Measurements from ENCODE around the gene LAPTM5.

The LAPTM5 gene

DNA sequence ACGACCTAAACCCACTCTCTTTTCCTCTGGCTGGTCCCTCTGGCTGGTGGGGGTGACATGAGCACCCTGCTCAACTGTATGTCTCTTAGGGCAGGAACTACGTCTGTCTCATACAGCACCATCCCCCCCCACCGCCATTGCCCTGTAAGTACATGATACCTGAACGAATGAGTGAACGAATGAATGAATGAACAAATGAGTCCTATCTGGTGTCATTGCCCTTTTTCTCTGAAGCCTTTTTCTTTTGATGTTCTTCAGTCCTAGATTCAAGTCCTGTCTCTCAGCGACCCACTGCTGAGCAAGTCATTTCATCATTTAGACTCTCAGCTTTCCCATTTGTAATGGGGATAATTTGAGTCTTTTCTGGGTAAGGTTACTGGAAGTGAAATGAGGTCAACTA lies 45.0 kb downstream of the LAPTM5 start:
- DNase-seq, result no peak

GRCh38 chr1:30710407-30710806 lies 47.2 kb downstream of the LAPTM5 start:
- DNase-seq, result no peak

DNA sequence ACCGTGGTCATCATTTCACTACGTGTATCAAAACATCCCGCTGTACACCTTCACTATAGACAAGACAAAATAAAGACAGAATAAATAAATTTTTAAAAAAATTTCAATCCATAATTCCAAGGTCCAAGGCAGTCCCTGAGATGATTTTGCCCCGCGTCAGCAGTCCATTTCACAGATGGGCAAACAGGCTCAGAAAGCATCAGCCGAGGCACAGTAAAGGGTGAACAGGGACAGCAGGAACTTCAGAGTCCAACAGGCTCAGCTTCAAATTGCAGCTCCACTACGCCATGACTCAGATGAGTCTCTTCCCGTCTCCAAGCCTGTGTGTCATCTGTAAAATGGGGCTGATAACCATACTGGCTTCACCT lies 49.2 kb downstream of the LAPTM5 start:
- no peak for DNase-seq

- DNase-seq, result peak in 3 of 5 donors; percentile 24 to 53 (median 45)
Measured at GRCh38 chr1:30707412-30708360, 49.9 kb downstream of the LAPTM5 start.

DNA sequence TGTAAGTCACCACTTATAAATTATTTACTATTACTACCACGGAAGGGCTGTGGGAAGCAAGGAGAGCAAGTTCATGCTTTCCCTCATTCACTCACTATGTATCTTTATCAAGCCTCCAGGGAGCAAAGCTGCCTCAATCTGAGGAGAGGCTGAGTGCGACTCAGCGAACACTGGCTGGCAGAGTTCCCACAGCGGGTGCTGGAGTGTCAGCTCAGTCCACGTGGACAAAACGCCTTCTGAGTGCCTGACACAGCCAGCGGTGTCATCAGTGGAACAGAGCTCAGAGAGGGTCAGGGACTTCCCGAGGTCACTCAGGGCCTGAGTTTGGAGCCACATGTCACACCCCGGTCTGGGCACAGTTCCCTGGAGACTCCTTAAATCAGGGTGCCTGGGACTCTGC lies 51.0 kb downstream of the LAPTM5 start:
- DNase-seq, result no peak

- no peak for DNase-seq
Measured at GRCh38 chr1:30705698-30706097, 51.9 kb downstream of the LAPTM5 start.

DNA sequence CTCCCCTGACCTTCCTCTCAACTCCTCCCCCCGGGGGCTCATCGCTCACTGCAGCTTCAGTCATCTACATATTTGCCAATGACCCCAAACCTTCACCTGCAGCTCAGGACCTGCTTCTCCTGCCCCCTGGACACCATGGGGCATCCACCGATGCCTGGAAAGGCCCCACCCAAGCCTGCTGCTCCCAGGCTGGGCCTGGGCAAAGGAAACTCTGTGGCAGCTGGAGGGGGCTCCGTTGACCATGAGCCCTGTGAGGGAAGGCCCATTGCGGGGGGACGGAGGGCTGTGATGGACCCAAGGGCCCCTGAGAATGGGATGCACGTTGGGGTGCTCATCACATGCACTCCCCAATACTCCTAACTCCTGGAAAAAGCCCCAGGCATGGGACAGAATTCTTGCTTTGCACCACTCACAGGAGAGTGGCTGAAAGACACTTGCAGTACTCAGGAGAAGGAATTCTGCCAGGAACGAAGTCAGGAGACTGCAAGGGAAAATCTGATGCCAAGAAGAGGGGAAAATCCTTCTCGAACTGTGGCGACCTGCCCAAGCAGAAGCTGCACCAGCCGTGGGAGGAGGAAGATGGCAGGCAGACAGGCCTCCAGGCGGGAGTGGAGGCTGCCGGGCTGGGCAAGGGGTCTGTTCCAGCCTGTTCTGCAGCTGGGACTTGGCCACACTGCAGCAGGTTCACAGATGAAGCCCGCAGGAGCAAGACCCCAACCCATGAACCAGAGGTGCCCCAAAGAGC lies 52.6 kb downstream of the LAPTM5 start:
- DNase-seq, result no peak

GRCh38 chr1:30704271-30704670 lies 53.3 kb downstream of the LAPTM5 start:
- DNase-seq, result no peak

DNA sequence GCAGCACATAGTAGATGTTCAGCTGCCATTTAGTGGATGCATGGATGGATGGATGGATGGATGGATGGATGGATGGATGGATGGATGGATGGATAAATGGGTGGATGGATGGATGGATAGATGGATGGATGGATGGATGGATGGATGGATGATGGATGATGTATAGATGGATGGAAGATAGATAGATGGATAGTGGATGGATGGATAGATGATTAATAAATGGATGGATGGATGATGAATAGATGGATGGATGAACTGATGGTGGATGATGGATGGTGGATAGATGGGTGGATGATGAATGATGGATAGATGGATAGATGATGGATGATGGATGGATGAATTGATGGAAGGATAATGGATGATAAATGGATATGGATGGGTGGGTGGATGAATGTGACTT lies 54.8 kb downstream of the LAPTM5 start:
- DNase-seq, result no peak

DNA sequence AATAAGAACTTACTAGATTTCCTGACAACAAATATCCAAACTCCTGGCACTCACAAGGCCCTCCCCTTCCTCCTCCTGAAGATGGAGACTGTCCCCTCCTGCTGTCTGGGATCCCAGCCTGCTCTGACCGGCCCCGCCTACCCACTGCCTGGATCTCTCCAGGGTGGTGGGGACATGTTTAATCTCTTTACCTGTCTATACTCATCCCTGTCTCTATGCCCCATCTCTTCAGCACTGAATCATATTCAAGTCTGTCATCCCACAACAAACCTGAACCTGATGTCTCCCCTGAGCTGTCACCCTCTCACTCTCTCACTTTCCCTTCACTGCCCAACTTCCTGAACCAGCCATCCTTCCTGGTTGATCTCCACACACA lies 56.3 kb downstream of the LAPTM5 start:
- DNase-seq, result no peak

GRCh38 chr1:30700528-30701257 lies 56.9 kb downstream of the LAPTM5 start:
- no peak for DNase-seq

DNA sequence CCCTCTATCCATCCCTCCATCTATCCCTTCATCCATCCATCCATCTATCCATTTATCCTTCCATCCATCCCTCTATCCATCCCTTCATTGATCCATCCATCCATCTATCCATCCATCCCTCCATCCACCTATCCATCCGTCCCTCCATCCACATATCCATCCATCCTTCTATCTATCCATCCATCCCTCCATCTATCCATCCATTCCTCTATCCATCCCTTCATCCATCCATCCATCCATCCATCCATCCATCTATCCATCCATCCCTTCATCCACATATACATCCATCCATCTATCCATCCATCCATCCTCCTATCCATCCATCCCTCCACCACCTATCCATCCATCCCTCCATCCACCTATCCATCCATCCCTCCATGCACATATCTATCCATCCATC lies 57.8 kb downstream of the LAPTM5 start:
- no peak for DNase-seq

- DNase-seq, result no peak
Measured at GRCh38 chr1:30698401-30698981, 59.1 kb downstream of the LAPTM5 start.

DNA sequence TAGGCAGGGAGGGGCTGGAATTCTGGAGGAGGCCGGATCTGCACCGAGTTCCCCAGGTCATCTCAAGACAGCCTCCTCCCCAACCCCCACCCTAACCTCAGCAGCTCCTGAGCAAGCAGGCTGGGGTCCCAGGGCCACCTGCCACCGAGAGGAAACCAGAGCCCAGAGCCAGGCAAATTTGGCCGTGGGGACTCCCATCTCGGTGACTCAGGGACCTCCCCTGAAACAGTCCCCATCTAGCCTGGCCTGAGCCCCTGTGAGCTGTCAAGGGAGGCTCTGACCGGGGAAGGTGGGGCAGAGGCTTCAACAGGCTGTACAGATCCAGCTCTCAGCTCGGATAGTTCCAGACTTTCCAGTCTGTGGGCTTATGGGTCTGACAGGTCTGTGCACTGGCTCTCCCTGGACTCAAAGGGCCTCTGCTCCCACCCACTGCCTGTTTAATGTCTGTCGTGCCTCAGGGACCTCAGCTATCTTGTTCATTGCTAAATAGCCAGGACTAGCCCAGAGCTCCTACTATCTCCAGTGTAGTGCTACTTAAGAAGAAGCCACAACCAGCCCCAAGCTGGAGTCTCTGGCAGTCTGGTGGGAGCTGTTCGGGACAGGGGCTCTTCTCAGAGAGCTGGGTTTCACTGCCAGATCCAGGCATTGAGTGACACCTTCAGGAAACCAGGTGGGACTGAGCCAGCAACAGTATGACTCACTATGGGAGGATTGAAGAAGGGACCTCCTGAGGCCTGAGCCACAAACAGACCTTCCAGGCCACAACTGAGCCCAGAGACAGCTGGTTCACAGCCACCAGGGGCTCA lies 59.8 kb downstream of the LAPTM5 start:
- peak in 1 of 5 donors; percentile 10 for DNase-seq

GRCh38 chr1:30696831-30697230 lies 60.7 kb downstream of the LAPTM5 start:
- DNase-seq, result no peak

DNA sequence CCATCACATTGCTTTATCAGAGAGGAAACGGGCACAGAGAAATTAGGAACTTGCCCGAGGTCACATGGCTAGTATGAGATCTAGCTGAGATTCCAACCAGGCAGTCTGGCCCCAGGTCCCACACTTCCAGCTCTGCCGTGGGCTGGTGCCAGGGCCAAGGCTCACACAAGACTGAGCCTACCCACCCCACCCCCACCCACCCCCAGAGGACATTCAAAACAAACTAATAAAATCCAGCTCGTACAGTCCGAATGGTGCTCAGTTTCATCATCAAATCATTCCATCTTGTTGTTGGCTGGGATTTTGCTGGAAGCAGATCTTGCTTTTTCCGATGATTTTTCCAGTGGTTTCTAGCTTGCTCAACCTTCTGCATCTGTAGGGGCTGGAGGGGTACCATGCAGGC lies 62.1 kb downstream of the LAPTM5 start:
- DNase-seq, result no peak

DNA sequence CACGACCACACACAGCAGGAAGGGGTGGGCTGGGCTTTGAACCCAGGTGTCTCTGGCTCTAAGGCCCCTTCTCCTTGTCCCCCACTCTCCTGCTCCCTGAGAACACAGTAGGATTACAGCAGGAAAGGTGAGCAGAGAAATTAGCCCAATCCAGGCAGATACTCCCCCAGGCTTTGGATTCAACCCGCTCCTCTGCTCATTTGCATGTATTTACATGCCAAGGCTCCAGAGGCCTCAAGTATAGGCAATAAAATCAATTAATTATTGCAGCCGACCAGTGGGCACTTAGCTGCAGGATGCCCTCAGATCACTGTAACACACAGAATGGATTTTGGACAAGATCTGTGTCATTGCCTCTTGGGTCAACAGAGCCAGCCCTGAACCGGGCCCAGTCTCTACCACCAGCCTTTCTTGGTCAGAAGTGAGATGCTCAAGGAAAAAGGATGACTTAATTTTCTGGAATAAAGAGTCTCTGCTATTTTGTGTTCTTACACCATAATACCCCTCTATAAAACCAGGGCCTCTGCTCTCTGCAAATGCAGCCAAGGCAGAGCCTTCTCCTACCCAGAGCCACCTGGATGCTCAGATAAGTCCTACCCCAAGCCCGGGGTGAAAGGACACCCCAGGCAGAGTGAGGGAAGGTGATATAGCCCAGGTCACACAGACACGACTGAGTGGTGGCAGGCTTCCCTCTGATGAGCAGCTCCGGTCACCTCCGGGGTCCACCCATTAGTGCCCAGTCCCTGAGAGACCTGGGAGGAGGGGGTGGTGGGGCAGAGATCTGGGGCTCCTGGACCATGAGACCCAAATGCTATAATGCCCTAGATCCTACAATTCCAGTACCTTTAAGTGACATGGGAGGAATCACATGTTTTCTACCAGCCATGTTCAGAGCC lies 63.0 kb downstream of the LAPTM5 start:
- DNase-seq, result no peak

DNA sequence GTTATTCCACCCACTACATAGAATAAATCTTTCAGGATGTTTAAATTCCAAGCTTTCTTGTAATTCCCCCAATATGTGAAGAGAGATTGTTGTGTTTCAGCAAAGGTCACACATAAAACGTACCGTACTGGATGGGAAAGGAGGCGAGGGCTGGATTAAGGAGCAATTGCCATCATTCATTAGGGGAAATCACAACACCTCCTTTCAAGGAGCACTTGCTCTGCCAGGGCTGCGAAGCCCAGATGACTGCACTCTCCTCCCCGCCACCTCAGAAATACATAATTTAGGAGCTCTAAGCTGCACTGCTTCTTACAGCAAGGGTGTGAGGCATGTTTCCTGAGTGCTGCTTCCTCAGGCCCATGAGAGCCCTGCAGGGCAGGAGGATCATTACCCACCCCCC lies 63.8 kb downstream of the LAPTM5 start:
- DNase-seq, result no peak

DNA sequence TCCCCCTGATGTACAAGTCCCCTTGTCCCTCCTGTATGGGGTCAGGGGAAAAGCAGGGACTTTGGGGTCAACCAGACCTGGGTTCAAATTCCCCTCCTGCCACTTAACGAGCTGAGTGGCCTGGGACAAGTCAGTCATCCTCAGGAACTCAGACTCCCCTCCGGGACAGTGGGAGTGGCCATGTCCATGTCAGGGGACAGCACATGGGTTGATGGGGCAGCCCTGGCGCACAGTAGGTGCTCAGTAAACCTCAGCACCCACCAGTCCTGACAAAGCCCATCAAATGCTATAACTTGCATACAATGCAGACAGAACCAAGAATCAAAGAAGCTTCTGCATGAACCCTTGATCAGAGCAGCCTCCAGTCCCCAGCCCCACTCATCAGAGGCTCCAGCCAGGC lies 64.2 kb downstream of the LAPTM5 start:
- no peak for DNase-seq

DNA sequence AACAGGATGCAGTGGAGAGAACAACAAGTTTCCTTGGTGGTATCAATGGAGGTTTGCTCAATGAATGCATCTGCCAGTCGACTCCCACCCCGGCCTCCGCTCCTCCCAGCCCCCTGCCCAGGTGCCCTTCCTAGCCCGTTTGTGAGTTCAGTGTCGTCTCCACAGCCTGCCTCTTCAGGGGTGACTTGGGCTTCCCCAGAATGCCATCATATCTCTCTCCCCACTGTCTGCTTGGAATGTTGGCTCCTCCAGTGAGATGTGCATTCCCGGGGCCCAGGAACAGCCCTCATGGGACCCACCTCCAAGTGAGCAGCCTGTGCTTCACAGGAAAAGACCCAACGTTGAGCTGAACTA lies 64.6 kb downstream of the LAPTM5 start:
- DNase-seq, result no peak
